GM23248 (cell line): ENCODE measurements around the gene GPR82. TPM values are rescaled to one million over a fixed set of nuclear protein-coding genes. Genes with fewer than 3 reads are reported as not detected.

Source experiments
- DNase-seq: peaks from one replicate; pipeline ENCODE4 v3.0.0-alpha.2; 2015
- H2AFZ ChIP-seq: fragments of 200-600 bp; sonication (generic); 2 replicates; pipeline ENCODE4 v1.6.1; 2016; ENCODE audit warnings: antibody characterized with exemption
- H3F3A ChIP-seq: fragments of 200-600 bp; sonication (generic); 2 replicates; pipeline ENCODE4 v1.6.1; 2016; ENCODE audit warnings: mild to moderate bottlenecking, antibody characterized with exemption, mixed run types; ENCODE audit not compliant: insufficient read depth
- H3K27ac ChIP-seq: fragments of 200-600 bp; sonication (generic); 2 replicates; pipeline ENCODE4 v1.5.1; 2016; ENCODE audit warnings: mild to moderate bottlenecking
- H3K27me3 ChIP-seq: fragments of 200-600 bp; sonication (generic); replicated peaks from 2 replicates; pipeline ENCODE4 v1.6.1; 2016; ENCODE audit warnings: mild to moderate bottlenecking; ENCODE audit not compliant: insufficient read depth
- H3K36me3 ChIP-seq: fragments of 200-600 bp; sonication (generic); 2 replicates; pipeline ENCODE4 v1.6.1; 2016; ENCODE audit warnings: low read depth, mild to moderate bottlenecking
- H3K4me1 ChIP-seq: fragments of 200-600 bp; sonication (generic); 2 replicates; pipeline ENCODE4 v1.6.1; 2016; ENCODE audit warnings: mild to moderate bottlenecking; ENCODE audit not compliant: insufficient read depth
- H3K4me2 ChIP-seq: fragments of 200-600 bp; sonication (generic); one replicate; pipeline ENCODE4 v1.6.1; 2016; ENCODE audit warnings: mild to moderate bottlenecking; ENCODE audit not compliant: unreplicated experiment
- H3K4me3 ChIP-seq: fragments of 200-600 bp; sonication (generic); 2 replicates; pipeline ENCODE4 v1.5.1; 2016; ENCODE audit warnings: mild to moderate bottlenecking
- H3K79me2 ChIP-seq: fragments of 200-600 bp; sonication (generic); 2 replicates; pipeline ENCODE4 v1.6.1; 2016; ENCODE audit warnings: mild to moderate bottlenecking; ENCODE audit not compliant: insufficient read depth
- H3K9ac ChIP-seq: fragments of 200-600 bp; sonication (generic); 2 replicates; pipeline ENCODE4 v1.6.1; 2016; ENCODE audit warnings: mild to moderate bottlenecking
- H3K9me2 ChIP-seq: fragments of 200-600 bp; sonication (generic); 2 replicates; pipeline ENCODE4 v1.6.1; 2016; ENCODE audit warnings: mixed run types, mild to moderate bottlenecking, moderate library complexity; ENCODE audit not compliant: insufficient read depth
- H3K9me3 ChIP-seq: fragments of 200-600 bp; sonication (generic); one replicate; pipeline ENCODE4 v1.6.1; 2017; ENCODE audit warnings: low read depth
- H4K20me1 ChIP-seq: fragments of 200-600 bp; sonication (generic); 2 replicates; pipeline ENCODE4 v1.6.0; 2016; ENCODE audit not compliant: insufficient read depth
- EZH2 ChIP-seq: fragments of 200-600 bp; sonication (generic); IDR thresholded peaks from 2 replicates; pipeline ENCODE4 v1.6.1; 2018; ENCODE audit warnings: antibody characterized with exemption, mild to moderate bottlenecking; ENCODE audit not compliant: insufficient read depth, poor library complexity, severe bottlenecking
- EZH2phosphoT487 ChIP-seq: fragments of 200-600 bp; sonication (generic); IDR thresholded peaks from 2 replicates; pipeline ENCODE4 v1.6.1; 2018; ENCODE audit warnings: antibody characterized with exemption, moderate library complexity, mild to moderate bottlenecking, low read depth; ENCODE audit not compliant: insufficient read depth
- WGBS, 2 experiments: methylation state at CpG; one replicate each; pipeline ENCODE4 v1.1.6; 2015 to 2017; ENCODE audit warnings: low lambda C conversion rate in 2 of 2, low coverage in 1 of 2; ENCODE audit errors: missing lambda C conversion rate in 2 of 2; 5-methylcytosine and 5-hydroxymethylcytosine counted together
- in situ Hi-C: fragments of 300-500 bp; cut with MboI; formaldehyde crosslinking; loops from 2 replicates; pipeline ENCODE4 v1.15.0; 2020
- polyA plus RNA-seq: library from polyadenylated mRNA; unstranded; fragments of >200 nt; fragmentation: Nextera tagmentation; extraction: Ambion mirVana; gene quantifications from 2 replicates; pipeline ENCODE4 v1.2.1, GENCODE V29; 2016
- total RNA-seq: library from RNA; depleted of rRNA; stranded (reverse); fragments of >200 nt; shearing (Covaris generic); gene quantifications from 2 replicates; pipeline ENCODE4 v1.2.3, GENCODE V29; 2014

GPR82 gene
- total and polyA plus RNA-seq, 2 experiments from 2014 or later, result 0.13 TPM; not detected in 1

- Histone ChIP-seq H3K27me3 (no peaks in the 10 kb centered on the region), H2AFZ (no peak overlapping the region), H3K9ac (no peak overlapping the region), H3K4me3 (no peak overlapping the region), H3K4me1 (0 out of 2 replicates have a peak, but pooled peaks cover 9% of the 10 kb centered on the region), H3K9me2 (no peaks in the 10 kb centered on the region), H3K79me2 (no peaks in the 10 kb centered on the region), H3F3A (no peaks in the 10 kb centered on the region), H4K20me1 (no peaks in the 10 kb centered on the region), H3K36me3 (no peaks in the 10 kb centered on the region), H3K27ac (no peak overlapping the region), H3K4me2 (no peak overlapping the region), H3K9me3 (no peaks in the 10 kb centered on the region)
- 98 to 100% methylated on average over 1 to 3 of the region's 3 CpGs for WGBS, 2 experiments
- no peak for TF ChIP-seq EZH2phosphoT487
- TF ChIP-seq EZH2, result no peak
- in situ Hi-C loops, result no loop called here
- DNase-seq, result peak; percentile 5
Measured at GRCh38 chrX:41720125-41720779, 3.7 kb upstream of the GPR82 start.

GRCh38 chrX:41721590-41721989, 2.4 kb upstream of the GPR82 start:
- Histone ChIP-seq H3K4me2 (no peak overlapping the region), H3K36me3 (no peaks in the 10 kb centered on the region), H3K27ac (no peak overlapping the region), H3K4me1 (0 out of 2 replicates have a peak, but pooled peaks cover 9% of the 10 kb centered on the region), H3K9me2 (no peaks in the 10 kb centered on the region), H2AFZ (no peak overlapping the region), H3K27me3 (no peaks in the 10 kb centered on the region), H3K79me2 (no peaks in the 10 kb centered on the region), H3F3A (no peaks in the 10 kb centered on the region), H4K20me1 (no peaks in the 10 kb centered on the region), H3K4me3 (no peak overlapping the region), H3K9me3 (no peaks in the 10 kb centered on the region), H3K9ac (no peak overlapping the region)
- no peak for TF ChIP-seq EZH2
- no peak for TF ChIP-seq EZH2phosphoT487
- no peak for DNase-seq
- in situ Hi-C loops, result no loop called here
- WGBS, 2 experiments, result 100% methylated on average over 1 of the region's 1 CpG

GRCh38 chrX:41722214-41722613, 1.8 kb upstream of the GPR82 start:
- no peaks in the 10 kb centered on the region for H3K79me2 ChIP-seq
- H3K9me2 ChIP-seq, result no peaks in the 10 kb centered on the region
- DNase-seq, result no peak
- H3K4me2 ChIP-seq, result no peak overlapping the region
- H3K4me3 ChIP-seq, result no peak overlapping the region
- H3K4me1 ChIP-seq, result 0 out of 2 replicates have a peak, but pooled peaks cover 9% of the 10 kb centered on the region
- in situ Hi-C loops, result no loop called here
- no peaks in the 10 kb centered on the region for H4K20me1 ChIP-seq
- 93 to 98% methylated on average over 3 of the region's 3 CpGs for WGBS, 2 experiments
- no peaks in the 10 kb centered on the region for H3K36me3 ChIP-seq
- H3K9ac ChIP-seq, result no peak overlapping the region
- H2AFZ ChIP-seq, result no peak overlapping the region
- no peaks in the 10 kb centered on the region for H3F3A ChIP-seq
- H3K27me3 ChIP-seq, result no peaks in the 10 kb centered on the region
- no peak overlapping the region for H3K27ac ChIP-seq
- H3K9me3 ChIP-seq, result no peaks in the 10 kb centered on the region
- TF ChIP-seq EZH2 (no peak), EZH2phosphoT487 (no peak)

GRCh38 chrX:41722816-41723618, 964 bp upstream of the GPR82 start:
- H4K20me1 ChIP-seq, result no peaks in the 10 kb centered on the region
- 41 to 48% methylated on average over 3 of the region's 3 CpGs for WGBS, 2 experiments
- peak overlapping the region; percentile 60 for H3K27ac ChIP-seq
- 0 out of 2 replicates have a peak, but pooled peaks cover 9% of the 10 kb centered on the region for H3K4me1 ChIP-seq
- TF ChIP-seq EZH2phosphoT487 (no peak), EZH2 (no peak)
- no peaks in the 10 kb centered on the region for H3K9me2 ChIP-seq
- H3K9me3 ChIP-seq, result no peaks in the 10 kb centered on the region
- no peaks in the 10 kb centered on the region for H3F3A ChIP-seq
- in situ Hi-C loops, result no loop called here
- H3K36me3 ChIP-seq, result no peaks in the 10 kb centered on the region
- H3K27me3 ChIP-seq, result no peaks in the 10 kb centered on the region
- H3K9ac ChIP-seq, result no peak overlapping the region
- no peak overlapping the region for H3K4me2 ChIP-seq
- peak; percentile 50 for DNase-seq
- no peak overlapping the region for H3K4me3 ChIP-seq
- no peaks in the 10 kb centered on the region for H3K79me2 ChIP-seq
- no peak overlapping the region for H2AFZ ChIP-seq
